HEK293 (cell line): Measurements from ENCODE around the gene TTLL12.
A peak's percentile ranks its signal among the peaks of the same experiment; 100 is the strongest.

Experiments used
- CTCF ChIA-PET: fragments of 350-600 bp; formaldehyde crosslinking; extraction: SDS; loops from one replicate; lab custom pipeline; 2021; ENCODE audit warnings: antibody characterized with exemption; lab: Yijun Ruan, JAX
- POLR2A ChIA-PET: fragments of 300-600 bp; formaldehyde crosslinking; extraction: SDS; loops from one replicate; lab custom pipeline; 2020; ENCODE audit warnings: antibody characterized with exemption, inconsistent platforms; lab: Yijun Ruan, JAX
- H3K27ac ChIP-seq: fragments of 200-500 bp; sonication (Bioruptor generic); 2 replicates; pipeline ENCODE4 v1.5.1; 2014; ENCODE audit warnings: low read depth, low read length, control low read depth, inconsistent platforms; ENCODE audit errors: extremely low read depth
- H3K36me3 ChIP-seq, 2 experiments: fragments of 200-500 bp in 1 of 2; sonication (Bioruptor generic) in 1 of 2; 1 replicate in 1 of 2; 2 replicates in 1 of 2; pipeline ENCODE4 v1.5.1; 2014 to 2017; ENCODE audit warnings: inconsistent platforms in 2 of 2, low read length in 2 of 2; ENCODE audit not compliant: control insufficient read depth in 2 of 2, insufficient read depth in 1 of 2
- H3K4me1 ChIP-seq: fragments of 200-500 bp; sonication (Bioruptor generic); 2 replicates; pipeline ENCODE4 v1.5.1; 2014; ENCODE audit warnings: mild to moderate bottlenecking, low read length, inconsistent platforms; ENCODE audit not compliant: control insufficient read depth, insufficient read depth
- H3K4me3 ChIP-seq: 2 replicates; pipeline ENCODE4 v1.5.1; 2011; ENCODE audit warnings: low read depth, mild to moderate bottlenecking, control low read depth, low read length, moderate library complexity
- H3K9me3 ChIP-seq: fragments of 200-500 bp; sonication (Bioruptor generic); 2 replicates; pipeline ENCODE4 v1.5.1; 2014; ENCODE audit warnings: low read depth, low read length, inconsistent platforms; ENCODE audit not compliant: control insufficient read depth, insufficient read depth
- CTCF ChIP-seq: fragments of 450-650 bp; formaldehyde crosslinking; IDR thresholded peaks from 2 replicates; pipeline ENCODE4 v1.5.1; 2016; ENCODE audit warnings: missing biosample characterization, missing genetic modification characterization
- EGR2 ChIP-seq: fragments of 450-650 bp; formaldehyde crosslinking; IDR thresholded peaks from 2 replicates; pipeline ENCODE4 v1.5.1; 2016; ENCODE audit warnings: low read depth, missing biosample characterization, missing genetic modification characterization
- FEZF1 ChIP-seq: fragments of 450-650 bp; formaldehyde crosslinking; IDR thresholded peaks from 2 replicates; pipeline ENCODE4 v1.5.1; 2016; ENCODE audit warnings: missing biosample characterization, missing genetic modification characterization
- GLIS1 ChIP-seq: fragments of 450-650 bp; formaldehyde crosslinking; IDR thresholded peaks from 2 replicates; pipeline ENCODE4 v1.5.1; 2016; ENCODE audit warnings: missing biosample characterization, missing genetic modification characterization
- GLIS2 ChIP-seq: fragments of 450-650 bp; formaldehyde crosslinking; IDR thresholded peaks from 2 replicates; pipeline ENCODE4 v1.5.1; 2016; ENCODE audit warnings: missing biosample characterization, missing genetic modification characterization
- ZBTB7A ChIP-seq: fragments of 450-650 bp; formaldehyde crosslinking; IDR thresholded peaks from 2 replicates; pipeline ENCODE4 v1.5.1; 2016; ENCODE audit warnings: low read depth, missing biosample characterization, missing genetic modification characterization
- ZFP3 ChIP-seq: fragments of 450-650 bp; formaldehyde crosslinking; IDR thresholded peaks from 2 replicates; pipeline ENCODE4 v1.5.1; 2016; ENCODE audit warnings: low read depth, missing biosample characterization, missing genetic modification characterization
- ZFP69B ChIP-seq: fragments of 450-650 bp; formaldehyde crosslinking; IDR thresholded peaks from 2 replicates; pipeline ENCODE4 v1.5.1; 2016; ENCODE audit warnings: missing biosample characterization, missing genetic modification characterization
- ZIC2 ChIP-seq: fragments of 450-650 bp; formaldehyde crosslinking; IDR thresholded peaks from 2 replicates; pipeline ENCODE4 v1.5.1; 2016; ENCODE audit warnings: missing biosample characterization, missing genetic modification characterization
- ZNF133 ChIP-seq: fragments of 450-650 bp; formaldehyde crosslinking; IDR thresholded peaks from 2 replicates; pipeline ENCODE4 v1.5.1; 2016; ENCODE audit warnings: missing biosample characterization, missing genetic modification characterization
- ZNF140 ChIP-seq: fragments of 450-650 bp; formaldehyde crosslinking; IDR thresholded peaks from 2 replicates; pipeline ENCODE4 v1.5.1; 2016; ENCODE audit warnings: missing biosample characterization, missing genetic modification characterization
- ZNF169 ChIP-seq: fragments of 450-650 bp; formaldehyde crosslinking; IDR thresholded peaks from 2 replicates; pipeline ENCODE4 v1.5.1; 2016; ENCODE audit warnings: missing biosample characterization, missing genetic modification characterization
- ZNF292 ChIP-seq: fragments of 450-650 bp; formaldehyde crosslinking; IDR thresholded peaks from 2 replicates; pipeline ENCODE4 v1.5.1; 2016; ENCODE audit warnings: low read depth, missing biosample characterization, missing genetic modification characterization, borderline replicate concordance
- ZNF394 ChIP-seq: fragments of 450-650 bp; formaldehyde crosslinking; IDR thresholded peaks from 2 replicates; pipeline ENCODE4 v1.5.1; 2016; ENCODE audit warnings: missing biosample characterization, missing genetic modification characterization, mild to moderate bottlenecking, moderate library complexity, borderline replicate concordance
- ZNF473 ChIP-seq: fragments of 450-650 bp; formaldehyde crosslinking; IDR thresholded peaks from 2 replicates; pipeline ENCODE4 v1.5.1; 2017; ENCODE audit warnings: missing biosample characterization, missing genetic modification characterization
- ZNF521 ChIP-seq: fragments of 450-650 bp; formaldehyde crosslinking; IDR thresholded peaks from 2 replicates; pipeline ENCODE4 v1.5.1; 2017; ENCODE audit warnings: missing biosample characterization, mild to moderate bottlenecking, missing genetic modification characterization
- ZNF529 ChIP-seq: fragments of 450-650 bp; formaldehyde crosslinking; IDR thresholded peaks from 2 replicates; pipeline ENCODE4 v1.5.1; 2017; ENCODE audit warnings: missing genetic modification characterization, missing biosample characterization; ENCODE audit not compliant: insufficient replicate concordance
- ZNF555 ChIP-seq: fragments of 450-650 bp; formaldehyde crosslinking; conservative IDR thresholded peaks from 2 replicates; pipeline ENCODE4 v1.5.1; 2017; ENCODE audit warnings: missing biosample characterization, mild to moderate bottlenecking, missing genetic modification characterization, inconsistent platforms
- ZNF660 ChIP-seq: fragments of 450-650 bp; IDR thresholded peaks from 2 replicates; pipeline ENCODE4 v1.5.1; 2018; ENCODE audit warnings: missing biosample characterization, mild to moderate bottlenecking, missing genetic modification characterization
- ZNF777 ChIP-seq: fragments of 450-650 bp; formaldehyde crosslinking; IDR thresholded peaks from 2 replicates; pipeline ENCODE4 v1.5.1; 2017; ENCODE audit warnings: missing biosample characterization, missing genetic modification characterization, borderline replicate concordance
- ZSCAN5A ChIP-seq: fragments of 450-650 bp; formaldehyde crosslinking; IDR thresholded peaks from 2 replicates; pipeline ENCODE4 v1.5.1; 2016; ENCODE audit warnings: missing biosample characterization, missing genetic modification characterization
- TF ChIP-seq, protein P1 (sequence below): fragments of 450-650 bp; formaldehyde crosslinking; IDR thresholded peaks from 2 replicates; pipeline ENCODE4 v1.5.1; 2016; ENCODE audit warnings: missing biosample characterization, missing genetic modification characterization
- TF ChIP-seq, protein P2 (sequence below): fragments of 450-650 bp; formaldehyde crosslinking; optimal IDR thresholded peaks from 2 replicates; pipeline ENCODE3; 2016; ENCODE audit warnings: missing biosample characterization, mild to moderate bottlenecking, missing genetic modification characterization

The TTLL12 gene

GRCh38 chr22:43167001-43167589 is 19.8 kb downstream of the TTLL12 start:
- Histone ChIP-seq H3K4me1 (no peaks in the 10 kb centered on the region), H3K4me3 (no peak overlapping the region), H3K27ac (no peak overlapping the region), H3K36me3 (peaks cover 6 to 58% of the 10 kb centered on the region in 2 experiments; a peak in 2 of 3 replicates), H3K9me3 (no peaks in the 10 kb centered on the region)
- ChIA-PET POLR2A (no interaction called here), CTCF (interaction anchor here (1.0 to 1.1 kb wide), 2 partner anchors 61 to 62 kb away, joined by 3 read pairs; no protein-coding TSS in a partner anchor)
- TF ChIP-seq CTCF (tag by site-specific recombination) (no peak), GLIS1 (tag by site-specific recombination) (peak; percentile 36), ZIC2 (peak; percentile 32; the same call in 1 of the 2 replicates)

- Histone ChIP-seq H3K4me3 (no peak overlapping the region), H3K36me3 (peaks cover 6 to 51% of the 10 kb centered on the region in 2 experiments; a peak in 2 of 3 replicates), H3K4me1 (no peaks in the 10 kb centered on the region), H3K9me3 (no peaks in the 10 kb centered on the region), H3K27ac (no peak overlapping the region)
- POLR2A ChIA-PET = no interaction called here
- no peak for TF ChIP-seq EGR2 (tag by site-specific recombination)
- TF ChIP-seq ZBTB7A (tag by site-specific recombination) = no peak
- TF ChIP-seq GLIS2 = no peak
- TF ChIP-seq ZNF660 = no peak
- no peak for TF ChIP-seq ZNF529 (tag by site-specific recombination)
- TF ChIP-seq ZFP69B (tag by site-specific recombination) = no peak
- TF ChIP-seq, protein P1, sequence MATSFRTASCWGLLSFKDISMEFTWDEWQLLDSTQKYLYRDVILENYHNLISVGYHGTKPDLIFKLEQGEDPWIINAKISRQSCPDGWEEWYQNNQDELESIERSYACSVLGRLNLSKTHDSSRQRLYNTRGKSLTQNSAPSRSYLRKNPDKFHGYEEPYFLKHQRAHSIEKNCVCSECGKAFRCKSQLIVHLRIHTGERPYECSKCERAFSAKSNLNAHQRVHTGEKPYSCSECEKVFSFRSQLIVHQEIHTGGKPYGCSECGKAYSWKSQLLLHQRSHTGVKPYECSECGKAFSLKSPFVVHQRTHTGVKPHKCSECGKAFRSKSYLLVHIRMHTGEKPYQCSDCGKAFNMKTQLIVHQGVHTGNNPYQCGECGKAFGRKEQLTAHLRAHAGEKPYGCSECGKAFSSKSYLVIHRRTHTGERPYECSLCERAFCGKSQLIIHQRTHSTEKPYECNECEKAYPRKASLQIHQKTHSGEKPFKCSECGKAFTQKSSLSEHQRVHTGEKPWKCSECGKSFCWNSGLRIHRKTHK (tag by site-specific recombination) = no peak
- no peak for TF ChIP-seq ZNF133 (tag by site-specific recombination)
- no peak for TF ChIP-seq ZNF555 (tag by site-specific recombination)
- TF ChIP-seq ZNF394 (tag by site-specific recombination) = no peak
- TF ChIP-seq ZNF521 = no peak
- no peak for TF ChIP-seq ZFP3 (tag by site-specific recombination)
- TF ChIP-seq ZNF292 (tag by site-specific recombination) = no peak
- no peak for TF ChIP-seq ZNF140 (tag by site-specific recombination)
- TF ChIP-seq ZNF473 (tag by site-specific recombination) = no peak
- no peak for TF ChIP-seq ZNF169
- TF ChIP-seq, protein P2, sequence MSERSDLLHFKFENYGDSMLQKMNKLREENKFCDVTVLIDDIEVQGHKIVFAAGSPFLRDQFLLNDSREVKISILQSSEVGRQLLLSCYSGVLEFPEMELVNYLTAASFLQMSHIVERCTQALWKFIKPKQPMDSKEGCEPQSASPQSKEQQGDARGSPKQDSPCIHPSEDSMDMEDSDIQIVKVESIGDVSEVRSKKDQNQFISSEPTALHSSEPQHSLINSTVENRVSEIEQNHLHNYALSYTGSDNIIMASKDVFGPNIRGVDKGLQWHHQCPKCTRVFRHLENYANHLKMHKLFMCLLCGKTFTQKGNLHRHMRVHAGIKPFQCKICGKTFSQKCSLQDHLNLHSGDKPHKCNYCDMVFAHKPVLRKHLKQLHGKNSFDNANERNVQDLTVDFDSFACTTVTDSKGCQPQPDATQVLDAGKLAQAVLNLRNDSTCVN (tag by site-specific recombination) = no peak
- TF ChIP-seq FEZF1 = no peak
- TF ChIP-seq ZSCAN5A (tag by site-specific recombination) = no peak
- no peak for TF ChIP-seq ZNF777 (tag by site-specific recombination)
- CTCF ChIA-PET = interaction anchor here (1.0 to 1.1 kb wide), 2 partner anchors 62 to 63 kb away, joined by 3 read pairs; no protein-coding TSS in a partner anchor
These were observed 20.6 kb downstream of the TTLL12 start for GRCh38 chr22:43166132-43166930.
